Measurements from ENCODE around the gene HBD.

DNA sequence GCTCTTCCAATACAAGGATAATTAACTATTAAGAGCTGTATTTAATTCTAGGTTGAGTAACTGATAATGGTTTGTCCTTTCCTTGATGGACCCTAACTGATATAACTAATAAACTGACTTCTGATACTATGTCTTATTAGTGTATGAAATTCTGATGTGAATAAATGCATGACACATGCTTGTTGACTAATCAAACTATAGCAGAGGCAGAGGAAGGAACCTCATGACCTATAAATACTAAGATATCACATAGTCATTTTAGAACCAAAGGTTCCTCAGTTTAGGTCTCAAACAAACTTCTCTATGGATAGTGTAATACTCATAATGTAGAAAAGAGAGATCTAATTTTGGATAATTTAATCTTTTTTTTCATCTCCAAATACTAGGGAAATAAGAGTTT is 4.8 kb upstream of the HBD start:
- TF ChIP-seq YY1 (IDR thresholded peaks at IDR 0.05; ENCODE audit: low read depth) (no peak), RAD21 (IDR thresholded peaks at IDR 0.05; ENCODE audit: low read depth) (no peak), EP300 (IDR thresholded peaks at IDR 0.05; ENCODE audit: borderline replicate concordance) (no peak), CEBPB (IDR thresholded peaks at IDR 0.05) (no peak), TAF1 (IDR thresholded peaks at IDR 0.05; ENCODE audit: low read depth) (no peak), TEAD4 (IDR thresholded peaks at IDR 0.05) (no peak)
- TF ChIP-seq, protein P1, sequence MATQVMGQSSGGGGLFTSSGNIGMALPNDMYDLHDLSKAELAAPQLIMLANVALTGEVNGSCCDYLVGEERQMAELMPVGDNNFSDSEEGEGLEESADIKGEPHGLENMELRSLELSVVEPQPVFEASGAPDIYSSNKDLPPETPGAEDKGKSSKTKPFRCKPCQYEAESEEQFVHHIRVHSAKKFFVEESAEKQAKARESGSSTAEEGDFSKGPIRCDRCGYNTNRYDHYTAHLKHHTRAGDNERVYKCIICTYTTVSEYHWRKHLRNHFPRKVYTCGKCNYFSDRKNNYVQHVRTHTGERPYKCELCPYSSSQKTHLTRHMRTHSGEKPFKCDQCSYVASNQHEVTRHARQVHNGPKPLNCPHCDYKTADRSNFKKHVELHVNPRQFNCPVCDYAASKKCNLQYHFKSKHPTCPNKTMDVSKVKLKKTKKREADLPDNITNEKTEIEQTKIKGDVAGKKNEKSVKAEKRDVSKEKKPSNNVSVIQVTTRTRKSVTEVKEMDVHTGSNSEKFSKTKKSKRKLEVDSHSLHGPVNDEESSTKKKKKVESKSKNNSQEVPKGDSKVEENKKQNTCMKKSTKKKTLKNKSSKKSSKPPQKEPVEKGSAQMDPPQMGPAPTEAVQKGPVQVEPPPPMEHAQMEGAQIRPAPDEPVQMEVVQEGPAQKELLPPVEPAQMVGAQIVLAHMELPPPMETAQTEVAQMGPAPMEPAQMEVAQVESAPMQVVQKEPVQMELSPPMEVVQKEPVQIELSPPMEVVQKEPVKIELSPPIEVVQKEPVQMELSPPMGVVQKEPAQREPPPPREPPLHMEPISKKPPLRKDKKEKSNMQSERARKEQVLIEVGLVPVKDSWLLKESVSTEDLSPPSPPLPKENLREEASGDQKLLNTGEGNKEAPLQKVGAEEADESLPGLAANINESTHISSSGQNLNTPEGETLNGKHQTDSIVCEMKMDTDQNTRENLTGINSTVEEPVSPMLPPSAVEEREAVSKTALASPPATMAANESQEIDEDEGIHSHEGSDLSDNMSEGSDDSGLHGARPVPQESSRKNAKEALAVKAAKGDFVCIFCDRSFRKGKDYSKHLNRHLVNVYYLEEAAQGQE (IDR thresholded peaks at IDR 0.05; ENCODE audit: low read depth): no peak
- TF ChIP-seq, protein P2, sequence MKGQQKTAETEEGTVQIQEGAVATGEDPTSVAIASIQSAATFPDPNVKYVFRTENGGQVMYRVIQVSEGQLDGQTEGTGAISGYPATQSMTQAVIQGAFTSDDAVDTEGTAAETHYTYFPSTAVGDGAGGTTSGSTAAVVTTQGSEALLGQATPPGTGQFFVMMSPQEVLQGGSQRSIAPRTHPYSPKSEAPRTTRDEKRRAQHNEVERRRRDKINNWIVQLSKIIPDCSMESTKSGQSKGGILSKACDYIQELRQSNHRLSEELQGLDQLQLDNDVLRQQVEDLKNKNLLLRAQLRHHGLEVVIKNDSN (IDR thresholded peaks at IDR 0.05): no peak
- TF ChIP-seq, protein P3, sequence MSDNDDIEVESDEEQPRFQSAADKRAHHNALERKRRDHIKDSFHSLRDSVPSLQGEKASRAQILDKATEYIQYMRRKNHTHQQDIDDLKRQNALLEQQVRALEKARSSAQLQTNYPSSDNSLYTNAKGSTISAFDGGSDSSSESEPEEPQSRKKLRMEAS (IDR thresholded peaks at IDR 0.05): no peak

Measured in Ishikawa (cell line).